Fibroblast of skin of right biceps (primary cell): Measurements from ENCODE around the gene RCSD1.
A peak's percentile ranks its signal among the peaks of the same experiment; 100 is the strongest.

ENCODE experiments used
- DNase-seq: peaks from one replicate; pipeline ENCODE4 v3.0.0-alpha.2; 2013

RCSD1 gene

DNA sequence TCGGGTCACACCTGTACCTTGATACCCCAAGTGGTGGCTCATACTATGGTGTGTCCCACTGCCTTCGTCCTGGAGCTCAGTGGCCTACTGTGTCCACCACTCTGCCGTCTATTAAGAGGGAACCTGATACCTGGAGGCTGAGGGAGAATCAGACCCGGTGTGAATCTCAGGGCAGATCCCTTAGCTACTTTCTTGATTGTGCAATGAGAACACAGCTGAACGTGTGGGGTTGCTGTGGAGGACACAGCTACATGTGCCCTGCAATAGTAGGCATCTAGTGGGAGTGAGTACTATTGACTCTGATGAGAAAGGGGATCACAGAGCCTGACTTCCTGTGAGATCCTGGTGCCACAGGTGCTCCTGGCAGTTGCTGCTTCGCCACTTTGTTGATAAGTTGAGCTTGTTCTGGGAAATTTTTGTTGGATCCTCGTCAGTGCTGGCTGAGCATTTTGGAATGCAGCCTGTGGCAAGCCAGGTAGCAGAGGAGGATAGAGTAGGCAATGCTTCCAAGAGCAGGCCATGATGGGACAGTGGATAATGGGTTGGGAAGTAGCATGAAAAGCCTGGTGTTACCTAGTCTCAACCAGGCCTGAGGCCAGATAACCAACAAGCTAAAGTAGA lies 63.5 kb downstream of the RCSD1 start:
- DNase-seq = no peak

DNA sequence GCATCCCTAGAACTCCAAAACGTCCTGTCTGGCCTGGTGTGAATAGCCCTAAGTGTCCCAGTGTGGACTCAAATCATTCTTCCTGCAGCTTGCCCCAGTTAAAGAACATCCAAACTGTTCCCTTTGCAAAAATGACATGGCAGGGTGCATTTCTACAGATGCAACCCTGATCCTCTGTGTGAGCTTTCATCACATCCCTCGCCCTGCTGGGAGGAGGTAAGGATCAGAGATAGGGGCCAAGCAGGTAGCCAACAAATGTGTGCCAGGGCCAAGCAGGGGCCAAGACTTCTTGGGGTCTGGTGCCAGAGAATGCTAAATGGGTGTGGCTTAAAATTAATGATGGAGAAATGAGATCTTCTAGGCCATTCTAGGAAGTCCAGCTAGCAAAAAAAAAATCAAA lies 64.7 kb downstream of the RCSD1 start:
- DNase-seq = no peak

DNA sequence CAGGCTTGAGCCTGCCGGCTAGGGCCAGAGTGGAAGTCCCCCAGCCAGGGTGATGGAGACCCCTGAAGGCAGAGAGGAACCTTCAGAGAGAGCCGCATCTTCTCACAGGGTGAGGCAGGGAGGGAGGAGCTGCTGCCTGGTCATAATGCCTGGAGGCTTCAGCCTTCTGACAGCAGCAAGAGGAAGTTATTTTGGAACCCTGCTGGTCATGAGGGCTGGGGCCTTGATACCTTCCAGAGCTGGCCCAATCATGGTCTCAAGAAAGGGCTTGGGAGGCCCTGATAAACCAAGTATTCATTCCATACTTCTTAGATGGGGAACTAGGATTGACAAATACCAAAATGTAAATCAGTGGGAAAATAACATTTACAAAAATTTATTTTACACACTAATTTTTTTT lies 65.1 kb downstream of the RCSD1 start:
- DNase-seq = no peak

DNA sequence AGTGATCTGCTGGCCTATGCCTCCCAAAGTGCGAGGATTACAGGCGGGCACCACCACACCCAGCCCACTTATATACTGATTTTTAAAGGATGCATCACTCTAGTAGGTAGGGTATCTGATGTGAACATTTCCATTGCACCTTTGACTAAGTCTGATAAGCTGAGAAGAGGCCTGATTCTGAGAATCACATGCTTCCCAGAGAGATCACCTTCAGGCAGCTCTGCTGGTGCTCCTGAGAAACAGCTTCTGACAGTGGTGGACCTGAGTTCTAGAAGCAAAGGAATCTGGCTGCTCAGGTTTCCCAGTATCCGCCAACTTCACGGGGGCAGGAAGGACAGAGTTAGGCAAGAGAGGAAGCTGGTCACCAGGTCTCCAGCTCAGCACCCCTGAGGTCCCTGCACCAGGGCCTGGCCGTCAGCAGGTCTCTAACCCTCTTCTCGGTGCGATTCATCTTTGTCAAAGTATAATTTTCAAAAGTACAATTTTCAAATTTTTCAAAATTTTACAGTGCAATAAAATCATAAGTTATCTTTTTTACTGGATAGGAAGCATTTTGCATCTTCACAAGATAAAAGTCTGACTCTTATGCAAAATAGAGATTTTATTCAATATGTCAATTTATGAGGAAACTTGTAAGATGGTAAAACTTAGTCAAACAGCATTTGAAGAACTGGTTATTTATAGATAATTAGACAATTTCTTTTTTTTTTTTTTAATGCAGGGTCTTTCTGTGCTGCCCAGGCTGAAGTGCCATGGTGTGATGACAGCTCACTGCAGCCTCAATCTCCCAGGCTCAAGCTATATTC lies 65.9 kb downstream of the RCSD1 start:
- DNase-seq = no peak

DNA sequence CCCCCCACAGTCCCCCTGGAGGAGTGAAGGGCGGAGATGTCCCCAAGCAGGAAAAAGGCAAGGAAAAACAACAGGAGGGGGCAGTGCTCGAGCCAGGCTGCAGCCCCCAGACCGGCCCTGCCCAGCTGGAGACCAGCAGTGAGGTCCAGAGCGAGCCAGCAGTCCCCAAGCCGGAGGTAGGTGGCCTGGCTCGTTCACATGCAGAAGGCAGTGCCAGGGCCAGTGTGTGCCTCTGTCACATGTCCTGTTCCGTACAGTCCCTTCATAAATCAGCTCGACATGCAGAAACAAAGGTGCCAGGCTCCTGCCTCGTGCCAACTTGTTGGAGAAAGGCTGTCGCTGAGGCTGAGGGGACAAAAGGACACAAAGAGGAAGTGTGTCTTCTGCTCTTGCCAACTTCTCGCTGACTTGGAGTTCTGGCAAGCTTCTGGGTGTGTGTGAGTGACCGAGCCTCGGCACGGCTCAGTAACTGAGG lies 67.7 kb downstream of the RCSD1 start:
- no peak for DNase-seq

DNA sequence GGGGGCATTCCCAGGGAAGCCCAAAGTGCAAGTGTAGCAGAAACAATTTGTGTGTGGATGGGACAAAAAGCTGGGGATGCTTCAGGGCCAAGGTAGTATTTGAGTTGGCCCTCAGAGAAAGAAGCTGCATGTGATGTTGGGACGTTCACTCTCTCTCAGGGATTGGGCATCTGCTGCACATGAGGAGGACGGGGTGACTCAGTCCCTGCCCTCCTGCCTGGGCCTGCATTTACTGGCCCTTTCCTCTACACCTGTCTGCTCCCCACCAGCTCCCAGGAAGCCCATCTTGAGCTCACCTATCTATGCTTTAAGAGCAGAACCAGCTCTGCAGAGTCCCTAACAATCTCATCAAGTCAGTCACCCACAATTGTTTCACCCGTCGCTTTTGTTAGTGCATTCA lies 68.3 kb downstream of the RCSD1 start:
- DNase-seq = no peak

DNA sequence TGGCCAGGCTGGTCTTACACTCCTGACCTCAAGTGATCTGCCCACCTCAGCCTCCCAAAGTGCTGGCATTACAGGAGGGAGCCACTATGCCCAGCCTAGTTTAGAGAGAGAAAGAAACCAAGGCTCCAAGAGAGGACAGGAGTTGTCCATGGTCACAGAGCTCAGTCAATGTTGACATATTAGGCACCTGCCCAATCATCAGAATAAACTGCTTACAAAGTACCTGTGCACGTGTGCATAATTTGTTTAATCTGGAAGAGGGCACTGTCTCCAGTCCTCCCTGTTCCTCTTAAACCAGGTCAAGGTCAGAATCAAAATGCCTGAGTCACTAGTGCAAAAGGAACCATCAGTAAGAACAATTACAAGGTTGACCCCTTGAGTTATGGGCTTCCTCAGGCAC lies 71.5 kb downstream of the RCSD1 start:
- no peak for DNase-seq

DNA sequence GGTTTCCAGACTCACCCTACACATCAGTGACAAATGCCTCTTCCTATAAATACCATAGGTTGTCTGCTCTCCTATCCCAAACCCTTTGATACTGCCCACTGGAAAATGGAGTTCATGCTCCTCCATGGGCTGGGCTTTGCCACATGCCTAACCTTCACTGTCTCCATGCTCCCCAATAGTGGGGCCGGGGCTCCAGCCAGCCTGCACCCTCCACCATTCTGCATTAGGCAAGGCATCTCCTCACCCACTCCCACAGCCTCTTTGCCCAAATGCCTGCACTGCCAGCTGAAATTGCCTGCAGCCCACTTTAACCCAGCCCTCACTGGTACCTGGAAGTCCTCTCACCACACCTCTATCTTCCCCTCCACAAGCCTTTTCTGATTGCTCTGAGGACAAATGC lies 73.5 kb downstream of the RCSD1 start:
- DNase-seq = no peak

DNA sequence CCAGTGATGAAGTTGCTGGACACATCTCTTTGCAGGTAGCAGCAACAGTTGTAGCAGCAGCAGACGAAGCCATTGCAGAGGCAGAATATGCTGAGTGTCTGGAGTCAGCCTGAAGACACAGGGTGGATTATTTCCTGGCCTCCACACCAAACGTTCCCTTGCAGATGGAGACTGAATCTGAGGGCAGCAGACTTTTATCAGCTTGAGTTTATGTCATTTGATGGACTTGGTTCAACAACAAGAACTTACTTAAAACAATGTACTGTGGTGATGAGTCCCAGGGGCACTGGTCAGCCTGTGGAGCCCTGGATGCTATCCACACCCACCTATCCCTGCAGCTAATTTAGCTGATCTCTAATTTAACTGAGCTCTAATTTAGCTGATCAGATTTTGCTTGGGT lies 74.7 kb downstream of the RCSD1 start:
- no peak for DNase-seq

DNA sequence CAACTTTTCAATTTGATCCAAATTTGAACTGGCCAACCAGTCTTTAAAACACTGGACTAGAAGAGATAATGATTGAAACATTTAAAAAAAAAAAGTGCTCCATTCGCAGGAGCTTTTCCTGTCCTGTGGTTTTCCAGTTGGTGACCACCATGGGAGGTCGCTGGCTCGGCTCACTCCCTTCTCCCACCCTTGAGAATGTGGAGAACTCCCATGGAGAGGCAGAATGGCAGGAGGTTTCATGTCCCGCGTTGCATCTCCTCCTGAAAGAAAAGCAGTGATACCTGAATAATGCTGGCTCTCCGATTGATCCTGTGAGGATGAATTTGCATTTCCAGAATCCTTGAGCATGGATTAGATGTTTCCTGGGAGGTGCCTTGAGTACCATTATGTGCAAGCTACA lies 75.2 kb downstream of the RCSD1 start:
- DNase-seq = no peak

DNA sequence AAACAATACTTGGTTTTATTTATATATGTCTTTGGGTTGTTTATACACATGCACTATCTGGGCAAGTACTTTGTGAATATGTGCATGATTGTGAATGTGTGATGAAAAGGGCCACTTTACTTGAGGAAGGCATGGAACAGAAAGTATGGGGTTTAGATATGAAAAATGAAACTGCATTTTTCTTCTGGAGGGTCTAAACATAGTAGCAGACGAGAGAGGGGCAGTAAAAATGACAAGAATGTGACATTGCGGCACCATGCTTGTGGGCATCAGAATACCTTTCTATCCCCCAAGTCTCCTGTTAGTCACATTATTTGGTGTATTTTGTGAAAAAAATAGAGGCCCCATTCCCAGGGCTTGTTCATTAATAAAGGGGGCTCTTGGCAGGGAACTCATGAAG lies 76.3 kb downstream of the RCSD1 start:
- no peak for DNase-seq

DNA sequence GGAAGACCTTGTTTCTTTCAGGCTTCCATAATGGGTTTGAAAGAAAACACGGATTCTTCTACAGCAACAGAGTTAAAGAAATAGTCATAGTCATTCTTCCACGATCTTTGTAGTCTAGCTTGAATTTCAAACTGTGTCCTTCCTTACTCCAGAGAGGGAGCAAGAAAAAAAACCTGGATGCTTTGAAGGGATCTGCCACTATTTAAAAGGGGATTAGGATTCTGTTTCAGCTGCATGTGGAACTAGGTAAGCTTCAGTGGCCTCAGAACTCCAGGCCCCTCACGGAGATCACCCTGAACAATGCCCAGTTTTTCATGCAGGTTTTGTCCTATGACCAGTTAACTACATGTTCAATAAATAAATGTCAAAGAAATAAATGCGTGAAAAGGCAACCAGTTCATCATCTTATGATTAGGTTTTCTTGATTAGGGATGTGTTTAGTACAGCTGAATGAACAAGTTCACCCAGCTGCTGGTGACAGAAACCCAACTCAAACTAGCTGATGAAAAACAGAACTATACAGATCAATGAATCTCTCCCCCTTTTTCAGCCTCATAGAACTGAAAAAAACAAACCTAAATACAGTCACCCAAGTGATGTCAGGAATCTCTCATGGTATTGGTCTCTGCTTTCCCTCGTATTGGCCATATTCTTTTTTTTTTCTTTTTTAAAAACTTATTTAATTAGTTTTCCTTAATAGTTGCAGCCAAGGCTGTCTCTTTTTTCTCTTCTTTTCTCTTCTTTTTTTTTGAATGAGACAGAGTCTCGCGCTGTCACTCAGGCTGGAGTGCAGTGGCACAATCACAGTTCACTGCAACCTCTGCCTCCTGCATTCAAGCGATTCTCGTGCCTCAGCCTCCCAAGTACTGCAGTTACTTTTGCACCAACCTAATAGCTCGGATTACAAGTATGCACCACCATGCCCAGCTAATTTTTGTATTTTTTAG lies 77.2 kb downstream of the RCSD1 start:
- no peak for DNase-seq

DNA sequence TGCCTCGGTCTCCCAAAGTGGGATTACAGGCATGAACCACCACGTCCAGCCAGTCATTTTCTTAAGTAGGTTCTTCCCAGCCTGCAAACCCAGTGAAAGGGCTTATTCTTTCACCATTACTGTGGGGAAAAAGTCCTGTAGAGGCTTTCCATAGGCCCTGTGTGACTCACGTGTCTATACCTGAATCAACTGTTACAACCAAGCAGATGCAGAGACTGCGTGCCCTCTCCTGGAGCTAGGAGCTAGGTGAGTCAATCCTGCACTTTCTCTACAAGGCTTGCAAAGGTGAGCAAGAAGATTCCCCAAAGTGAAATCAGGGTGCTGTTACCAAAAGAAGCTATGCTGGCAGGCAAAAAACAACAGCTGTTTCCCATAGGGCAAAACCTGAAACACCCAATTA lies 77.9 kb downstream of the RCSD1 start:
- no peak for DNase-seq

DNA sequence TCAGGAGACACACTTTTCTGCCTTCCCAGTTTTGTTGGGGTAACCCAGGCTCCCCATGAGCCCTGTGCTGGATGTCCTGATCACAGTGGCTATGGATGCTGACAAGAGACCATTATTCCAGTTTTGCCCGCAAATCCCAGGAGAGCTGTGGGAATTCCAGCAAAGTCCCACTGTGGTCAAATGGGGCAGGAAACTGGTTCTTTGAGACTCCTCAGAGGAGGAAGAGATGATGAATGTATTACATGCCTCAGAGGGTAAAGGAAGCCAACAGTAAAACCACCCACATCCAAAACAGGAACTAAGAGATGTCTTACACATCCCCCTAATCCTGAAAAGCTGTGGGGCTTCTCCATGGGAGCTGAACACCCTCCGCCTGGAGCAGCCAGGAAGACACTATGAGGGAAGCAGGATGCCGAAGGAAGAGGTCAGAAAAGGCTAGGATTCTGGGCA lies 78.9 kb downstream of the RCSD1 start:
- peak; percentile 68 for DNase-seq

DNA sequence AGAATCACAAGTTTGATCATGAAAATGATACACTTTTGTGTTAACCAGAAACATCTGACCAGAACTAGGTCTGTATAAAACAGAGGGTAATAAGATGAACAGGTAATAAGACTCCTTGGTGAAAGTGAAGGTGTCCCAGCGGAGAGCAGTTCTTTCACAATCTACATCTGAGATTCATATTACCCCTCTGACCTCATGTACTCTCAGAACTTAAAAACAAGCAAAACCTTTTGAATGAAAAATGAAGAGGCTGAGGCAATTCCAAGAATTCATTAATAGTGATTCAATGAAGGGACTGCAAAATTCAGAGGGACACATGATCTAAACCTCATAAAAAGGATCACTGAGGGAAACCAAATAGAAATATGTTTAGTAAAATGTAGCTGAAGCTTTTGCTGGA lies 80.8 kb downstream of the RCSD1 start:
- DNase-seq = no peak

DNA sequence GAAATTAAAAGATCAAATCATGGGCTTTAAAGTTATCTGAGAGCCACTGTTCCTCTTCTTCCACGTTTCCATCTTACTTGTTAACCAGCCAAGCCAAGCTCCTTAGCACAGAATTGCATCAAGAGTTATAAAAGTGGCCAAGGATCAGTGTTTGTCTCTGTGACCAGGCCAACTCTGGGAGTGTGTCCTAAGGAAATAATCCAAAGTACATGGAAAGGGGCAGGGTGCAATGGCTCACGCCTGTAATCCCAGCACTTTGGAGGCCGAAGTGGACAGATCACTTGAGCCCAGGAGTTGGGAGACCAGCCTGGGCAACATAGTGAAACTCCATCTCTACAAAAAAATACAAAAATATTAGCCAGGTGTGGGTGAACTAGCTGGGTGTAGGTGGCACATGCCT lies 81.8 kb downstream of the RCSD1 start:
- DNase-seq = no peak

DNA sequence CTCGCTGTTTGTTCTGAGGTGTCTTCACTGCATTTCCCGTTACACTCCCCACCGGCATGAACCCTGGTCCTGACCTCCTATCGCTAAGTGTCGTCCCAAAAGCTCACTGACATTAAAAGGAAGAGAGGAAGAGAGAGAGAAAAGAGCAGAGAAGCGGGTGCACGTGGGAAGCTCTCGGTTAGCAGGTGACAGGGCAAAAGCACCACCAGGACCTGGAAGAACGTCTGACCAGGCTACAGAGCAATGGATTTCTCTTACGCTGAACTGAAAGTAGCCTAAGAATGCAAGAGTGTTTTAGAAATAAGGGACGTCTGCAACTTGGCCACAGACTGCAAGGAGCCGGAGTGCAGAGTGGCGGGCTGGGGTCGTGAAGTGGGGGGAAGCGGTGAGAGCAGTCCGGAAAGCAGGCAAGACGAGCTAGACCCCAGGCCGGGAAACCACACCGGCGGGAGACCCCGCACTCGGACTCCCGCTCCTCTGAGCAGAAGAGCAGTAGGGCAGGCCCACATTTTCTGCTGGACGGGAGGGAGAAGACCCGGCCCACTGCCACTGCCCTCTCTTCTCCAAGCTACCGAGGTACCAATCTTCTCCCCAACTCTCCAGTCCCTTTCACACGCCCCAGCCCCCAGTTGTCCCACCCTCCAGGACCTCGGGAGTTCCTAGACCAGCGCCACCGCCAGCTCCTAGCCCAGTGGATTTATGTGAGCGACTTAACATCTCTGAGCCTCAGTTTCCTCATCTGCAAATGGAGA lies 83.5 kb downstream of the RCSD1 start:
- DNase-seq = no peak

DNA sequence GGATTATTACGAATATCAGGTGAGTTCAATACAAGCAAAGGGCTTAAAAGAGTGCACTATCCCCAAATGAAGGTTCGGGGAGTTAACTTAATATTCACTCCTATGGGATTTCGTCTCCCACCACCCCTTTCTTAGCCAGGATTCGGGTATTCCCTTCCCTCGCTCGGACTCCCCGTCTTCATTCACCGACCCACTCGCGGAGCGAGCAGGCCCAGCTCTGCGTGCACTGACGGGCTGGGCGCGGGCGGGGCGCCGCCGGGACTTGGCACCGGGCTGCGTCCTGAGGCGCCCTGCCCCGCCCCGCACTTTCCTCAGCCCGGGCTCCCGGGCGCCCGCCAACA lies 84.0 kb downstream of the RCSD1 start:
- no peak for DNase-seq

DNA sequence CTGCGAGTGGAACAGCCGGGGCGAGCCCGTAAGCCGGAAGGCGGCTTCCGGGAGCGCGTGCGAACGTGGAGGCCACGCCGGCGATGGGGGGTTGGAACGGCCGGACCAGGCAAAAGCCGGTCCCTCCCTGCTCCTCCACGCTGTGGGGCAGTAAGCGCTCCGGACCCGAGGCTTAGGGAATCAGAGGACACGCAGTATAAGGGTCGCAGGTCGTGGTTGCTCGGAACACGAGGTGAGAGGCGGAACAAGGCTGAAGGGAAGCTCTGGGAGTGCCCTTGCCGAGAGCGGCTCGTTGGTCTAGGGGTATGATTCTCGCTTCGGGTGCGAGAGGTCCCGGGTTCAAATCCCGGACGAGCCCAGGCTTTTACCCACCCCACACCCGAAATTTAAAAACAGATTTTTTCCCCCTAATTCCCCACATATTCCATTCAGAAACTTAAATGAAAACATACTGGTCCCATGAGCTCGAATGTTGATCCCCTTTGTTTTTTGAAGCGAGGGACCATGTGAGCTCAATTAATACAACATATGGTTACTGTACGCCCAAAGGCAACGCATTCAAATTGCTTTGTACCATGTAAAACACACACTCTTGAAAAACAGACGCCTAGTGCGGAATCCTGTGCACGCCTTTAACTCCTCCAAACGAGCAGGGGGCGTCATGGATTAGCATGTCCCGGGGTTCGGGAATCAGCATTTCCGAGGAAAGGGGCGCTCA lies 84.6 kb downstream of the RCSD1 start:
- DNase-seq = peak; percentile 82

DNA sequence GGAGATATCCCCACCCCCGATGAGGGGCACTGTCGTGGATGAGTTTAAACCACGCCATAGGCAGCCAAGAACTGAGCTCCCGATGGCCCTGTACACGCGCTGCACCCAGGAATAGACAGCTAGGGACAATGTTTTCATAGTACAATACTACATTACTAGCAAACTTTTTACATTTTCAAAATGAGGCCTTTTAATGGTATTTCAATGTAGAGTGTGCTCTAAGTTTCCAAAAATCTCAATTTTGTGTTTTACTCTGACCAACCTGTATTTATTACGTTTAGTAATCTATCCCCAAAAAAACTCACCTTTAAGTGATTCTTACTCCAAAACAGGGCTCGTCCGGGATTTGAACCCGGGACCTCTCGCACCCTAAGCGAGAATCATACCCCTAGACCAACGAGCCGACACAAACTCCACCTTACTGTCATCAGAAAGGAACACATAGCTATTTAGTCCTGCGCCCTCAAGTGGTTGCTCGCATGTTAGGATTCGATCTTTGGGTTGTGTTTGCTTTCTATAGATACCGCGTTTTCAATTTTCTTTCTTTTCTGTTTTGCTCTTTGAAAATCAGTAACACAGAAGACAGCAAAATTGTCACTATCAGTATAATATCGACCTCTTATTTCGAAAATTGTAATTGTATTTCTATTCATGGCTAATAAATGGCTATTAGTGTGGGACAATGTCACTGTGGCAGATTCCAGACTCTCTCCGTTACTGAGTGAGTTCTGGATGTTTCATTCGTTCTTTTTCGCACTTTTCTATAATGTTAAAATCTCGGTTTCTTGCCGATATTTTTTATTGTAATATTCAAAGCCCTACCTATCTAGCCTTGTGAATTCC lies 85.3 kb downstream of the RCSD1 start:
- DNase-seq = peak; percentile 84

DNA sequence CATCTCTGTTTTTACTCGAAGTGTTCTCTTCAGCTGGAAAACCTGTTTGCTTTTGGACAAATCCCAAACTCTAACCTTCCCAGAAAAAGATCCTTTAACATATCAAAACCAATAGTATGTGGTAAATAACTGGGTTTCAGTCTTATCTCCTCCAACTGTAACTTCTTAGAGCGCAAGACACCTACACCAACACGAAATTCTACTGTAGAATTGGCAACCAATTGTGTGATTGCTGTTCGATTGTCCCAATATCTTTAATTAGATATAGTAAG lies 85.9 kb downstream of the RCSD1 start:
- DNase-seq = no peak

DNA sequence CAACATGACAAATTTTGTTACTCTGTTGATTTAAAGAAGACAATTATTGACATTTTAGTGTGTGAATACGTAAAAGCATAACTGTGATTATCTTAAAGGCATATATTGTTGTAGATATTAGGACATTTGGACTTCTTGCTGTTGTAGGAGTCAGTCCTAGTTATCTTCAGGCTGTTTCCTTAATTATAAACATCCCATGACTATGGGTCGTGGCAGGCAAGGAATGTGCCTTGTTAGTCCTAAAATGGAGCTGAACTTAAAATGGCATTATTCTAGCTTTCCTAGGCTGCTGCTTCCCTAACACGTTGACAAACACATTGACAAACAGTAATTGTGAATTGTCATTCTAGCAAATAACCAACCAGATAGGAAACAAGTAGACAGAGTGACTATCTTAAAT lies 87.3 kb downstream of the RCSD1 start:
- DNase-seq = peak; percentile 42
